GM12875 (cell line): ENCODE measurements around the gene PDCD2L.

Experiments
- H3K4me3 ChIP-seq: one replicate; pipeline ENCODE4 v1.5.1; 2011; ENCODE audit warnings: low read depth, low read length, control low read depth
- CTCF ChIP-seq: IDR thresholded peaks from 2 replicates; pipeline ENCODE4 v1.5.1; 2011; ENCODE audit warnings: low read depth, mild to moderate bottlenecking, control low read depth, inconsistent platforms, low read length, moderate library complexity, borderline replicate concordance; ENCODE audit not compliant: insufficient read depth

PDCD2L gene

GRCh38 chr19:34426096-34426661 is 22.0 kb downstream of the PDCD2L start:
- no peak overlapping the region for H3K4me3 ChIP-seq
- TF ChIP-seq CTCF: no peak

- no peak for TF ChIP-seq CTCF
- peak overlapping the region; percentile 90 for H3K4me3 ChIP-seq
These were observed 24.5 kb downstream of the PDCD2L start for GRCh38 chr19:34428549-34429285.

- H3K4me3 ChIP-seq: peak overlapping the region; percentile 90
- TF ChIP-seq CTCF: no peak
These were observed 25.4 kb downstream of the PDCD2L start for GRCh38 chr19:34429553-34429952.

GRCh38 chr19:34430738-34431625 is 26.8 kb downstream of the PDCD2L start:
- no peak overlapping the region for H3K4me3 ChIP-seq
- TF ChIP-seq CTCF: peak; percentile 80

GRCh38 chr19:34431681-34432402 is 27.6 kb downstream of the PDCD2L start:
- TF ChIP-seq CTCF: no peak
- H3K4me3 ChIP-seq: no peak overlapping the region

GRCh38 chr19:34432797-34433196 is 28.6 kb downstream of the PDCD2L start:
- H3K4me3 ChIP-seq: no peak overlapping the region
- no peak for TF ChIP-seq CTCF
